Kidney epithelial cell (primary cell): Measurements from ENCODE around the gene RPUSD2. TPM values are rescaled to one million over a fixed set of nuclear protein-coding genes. Genes with fewer than 3 reads are reported as not detected.

Source experiments
- DNase-seq: peaks from one replicate; pipeline ENCODE4 v3.0.0-alpha.2; 2010; ENCODE audit warnings: low read depth
- H3K27me3 ChIP-seq: 2 replicates; pipeline ENCODE4 v1.6.0; 2011; ENCODE audit warnings: low read length; ENCODE audit not compliant: control insufficient read depth, insufficient read depth
- H3K36me3 ChIP-seq: 2 replicates; pipeline ENCODE4 v1.5.1; 2011; ENCODE audit warnings: low read length; ENCODE audit not compliant: control insufficient read depth, insufficient read depth
- H3K4me3 ChIP-seq: 2 replicates; pipeline ENCODE4 v1.5.1; 2011; ENCODE audit warnings: low read depth, mild to moderate bottlenecking, control low read depth, low read length
- total RNA-seq: library from RNA; depleted of rRNA; stranded (reverse); fragments of >200 nt; gene quantifications from 2 replicates; pipeline ENCODE4 v1.2.3, GENCODE V29; 2015
- TF ChIP-seq, protein P1 (sequence below): IDR thresholded peaks from 2 replicates; pipeline ENCODE4 v1.5.1; 2011; ENCODE audit warnings: mild to moderate bottlenecking, moderate library complexity, low read length, control low read depth, inconsistent platforms; ENCODE audit not compliant: insufficient read depth, poor library complexity, severe bottlenecking

RPUSD2 gene
- total RNA-seq, 1 donor from 2014 or later: 18.1 TPM

DNA sequence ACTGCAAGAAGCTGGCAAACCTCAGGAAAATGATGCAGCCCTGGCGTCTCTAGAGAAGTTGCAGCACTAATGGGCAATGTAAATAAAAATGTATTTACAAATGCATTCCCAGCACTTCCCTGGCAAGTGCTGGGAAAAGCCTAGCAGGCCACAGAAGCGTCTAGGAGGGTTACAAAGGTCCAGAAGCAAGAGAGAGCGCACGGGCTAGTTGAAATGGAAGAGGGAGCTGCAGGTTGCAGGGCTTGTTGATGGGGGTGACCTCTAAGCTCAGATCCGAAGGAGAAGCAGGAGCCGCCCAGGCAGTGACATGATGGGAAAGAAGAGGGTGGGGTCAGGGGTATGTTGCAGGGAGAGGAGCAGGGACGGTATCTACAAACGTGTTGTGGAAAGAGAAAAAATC lies 22.3 kb downstream of the RPUSD2 start:
- Histone ChIP-seq H3K4me3 (no peak overlapping the region), H3K36me3 (no peaks in the 10 kb centered on the region), H3K27me3 (no peaks in the 10 kb centered on the region)
- TF ChIP-seq, protein P1, sequence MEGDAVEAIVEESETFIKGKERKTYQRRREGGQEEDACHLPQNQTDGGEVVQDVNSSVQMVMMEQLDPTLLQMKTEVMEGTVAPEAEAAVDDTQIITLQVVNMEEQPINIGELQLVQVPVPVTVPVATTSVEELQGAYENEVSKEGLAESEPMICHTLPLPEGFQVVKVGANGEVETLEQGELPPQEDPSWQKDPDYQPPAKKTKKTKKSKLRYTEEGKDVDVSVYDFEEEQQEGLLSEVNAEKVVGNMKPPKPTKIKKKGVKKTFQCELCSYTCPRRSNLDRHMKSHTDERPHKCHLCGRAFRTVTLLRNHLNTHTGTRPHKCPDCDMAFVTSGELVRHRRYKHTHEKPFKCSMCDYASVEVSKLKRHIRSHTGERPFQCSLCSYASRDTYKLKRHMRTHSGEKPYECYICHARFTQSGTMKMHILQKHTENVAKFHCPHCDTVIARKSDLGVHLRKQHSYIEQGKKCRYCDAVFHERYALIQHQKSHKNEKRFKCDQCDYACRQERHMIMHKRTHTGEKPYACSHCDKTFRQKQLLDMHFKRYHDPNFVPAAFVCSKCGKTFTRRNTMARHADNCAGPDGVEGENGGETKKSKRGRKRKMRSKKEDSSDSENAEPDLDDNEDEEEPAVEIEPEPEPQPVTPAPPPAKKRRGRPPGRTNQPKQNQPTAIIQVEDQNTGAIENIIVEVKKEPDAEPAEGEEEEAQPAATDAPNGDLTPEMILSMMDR: no peak
- DNase-seq: no peak

GRCh38 chr15:40593165-40593564 lies 24.1 kb downstream of the RPUSD2 start:
- DNase-seq: no peak
- no peaks in the 10 kb centered on the region for H3K36me3 ChIP-seq
- TF ChIP-seq, protein P1: no peak
- no peak overlapping the region for H3K4me3 ChIP-seq
- no peaks in the 10 kb centered on the region for H3K27me3 ChIP-seq

DNA sequence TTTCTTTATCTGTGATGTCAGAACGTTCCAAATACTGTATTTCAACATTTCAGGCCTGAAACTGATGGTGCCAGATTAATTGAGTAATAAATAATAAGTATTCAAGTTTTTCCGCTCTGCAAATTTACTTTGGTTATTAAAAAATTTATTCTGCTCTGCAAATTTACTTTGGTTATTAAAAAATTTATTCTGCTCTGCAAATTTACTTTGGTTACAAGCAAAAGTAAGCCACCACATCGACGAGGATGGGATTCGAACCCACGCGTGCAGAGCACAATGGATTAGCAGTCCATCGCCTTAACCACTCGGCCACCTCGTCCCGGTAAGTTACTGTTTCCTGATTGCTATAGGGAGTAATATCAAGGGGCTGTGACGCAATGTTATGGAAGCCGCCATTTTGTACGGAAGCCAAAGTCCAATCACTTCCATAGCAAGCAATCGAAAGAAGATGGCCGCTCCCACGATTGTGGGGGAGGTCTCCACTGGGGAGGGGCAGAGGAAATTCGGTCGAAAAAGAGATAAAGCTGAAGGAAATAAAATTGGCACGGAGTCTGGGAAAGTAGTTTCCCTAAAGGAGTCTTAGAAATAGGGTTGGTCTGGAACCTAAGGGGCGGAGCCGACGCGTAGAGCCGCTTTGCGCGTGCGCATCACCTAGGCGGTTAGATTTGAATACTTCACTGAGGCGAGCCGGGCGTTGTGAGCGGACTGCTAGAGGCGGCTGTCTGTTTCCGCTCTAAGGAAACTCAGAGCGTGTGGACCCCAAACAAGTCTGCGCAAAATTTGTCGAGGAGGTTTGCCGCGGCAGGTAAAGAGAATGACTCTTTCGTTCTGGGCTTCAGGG lies 24.7 kb downstream of the RPUSD2 start, which contains the start of gene KNL1:
Gene KNL1 (plus strand): TSS at position 662 of the 841 bp plus-strand sequence. CDS start 8,683 bp downstream, outside the sequence.
- DNase-seq: peak; percentile 75
- no peaks in the 10 kb centered on the region for H3K36me3 ChIP-seq
- H3K4me3 ChIP-seq: peak within 1 kb of the TSS; percentile 64
- H3K27me3 ChIP-seq: no peaks in the 10 kb centered on the region
- TF ChIP-seq, protein P1: no peak

DNA sequence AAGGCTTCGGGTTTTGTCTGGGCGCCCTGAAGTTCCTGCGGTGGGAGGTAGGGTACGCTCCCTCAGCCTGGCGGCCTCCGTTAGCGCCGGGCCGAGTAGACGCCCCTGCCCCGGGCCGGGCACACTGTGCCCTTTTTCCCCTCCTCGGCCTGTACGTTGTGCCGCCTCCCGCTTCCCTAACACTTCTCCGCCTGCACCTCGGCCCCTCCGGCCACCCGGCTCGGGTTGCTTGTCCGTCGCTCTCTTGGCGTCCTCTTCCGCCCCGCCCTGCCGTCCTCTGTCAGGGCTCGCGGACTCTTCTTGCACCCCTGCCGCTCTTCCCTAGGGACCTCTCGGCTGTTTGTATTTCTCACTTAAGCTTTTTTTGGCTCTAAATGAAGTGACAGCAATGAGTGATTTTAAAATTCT lies 25.3 kb downstream of the RPUSD2 start:
- TF ChIP-seq, protein P1: peak; percentile 14
- no peak for DNase-seq

GRCh38 chr15:40595219-40595618 lies 26.1 kb downstream of the RPUSD2 start:
- H3K27me3 ChIP-seq: no peaks in the 10 kb centered on the region
- TF ChIP-seq, protein P1: no peak
- H3K36me3 ChIP-seq: no peaks in the 10 kb centered on the region
- no peak for DNase-seq
- peak overlapping the region; percentile 64 for H3K4me3 ChIP-seq

More for the DNA sequence above, 25.3 kb downstream of the RPUSD2 start:
- no peaks in the 10 kb centered on the region for H3K36me3 ChIP-seq
- H3K4me3 ChIP-seq: peak overlapping the region; percentile 64
- no peaks in the 10 kb centered on the region for H3K27me3 ChIP-seq
